ENCODE results near the gene FOXJ1. TPM values are rescaled to one million over a fixed set of nuclear protein-coding genes. Genes with fewer than 3 reads are reported as not detected.

The FOXJ1 gene
- total RNA-seq, 2 donors from 2014 or later: 0.33 to 3.4 TPM

DNA sequence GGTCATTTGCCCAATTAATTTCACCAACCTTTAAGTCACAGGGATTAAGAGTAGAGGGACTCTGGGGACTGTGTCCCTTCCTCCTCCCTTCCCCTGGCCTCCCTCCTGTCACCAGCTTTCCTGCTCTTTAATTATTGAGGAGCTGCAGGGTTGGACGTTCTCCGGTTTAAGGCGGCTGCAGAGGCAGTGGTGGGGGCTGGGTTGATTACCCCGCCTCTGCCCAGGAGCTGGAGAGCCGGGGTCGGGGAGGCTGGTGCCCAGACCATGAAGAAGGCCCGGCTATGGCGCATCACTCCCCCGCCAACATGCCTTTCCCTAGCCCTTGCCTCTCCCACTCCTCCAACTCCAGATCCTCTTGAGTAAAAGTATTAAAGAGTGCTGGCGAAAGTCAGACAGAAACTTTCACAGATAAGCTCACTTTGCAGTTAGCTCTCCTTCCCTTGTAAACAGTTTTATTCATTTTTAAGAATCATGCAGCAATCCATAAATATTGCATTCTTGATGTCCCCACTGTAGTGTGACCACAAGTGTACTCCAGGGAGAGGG lies 1.1 kb upstream of the FOXJ1 start:
- Histone ChIP-seq H3K27me3 (peaks cover 0 to 22% of the 10 kb centered on the region in 2 donors), H3K4me1 (peaks cover 43% of the 10 kb centered on the region), H3K4me3 (no peak overlapping the region), H3K27ac (no peak overlapping the region), H3K36me3 (replicated peaks in 1 of 2; ENCODE audit: insufficient read depth in 1 of 2, low read depth in 2 of 2) (no peaks in the 10 kb centered on the region), H3K9me3 (no peaks in the 10 kb centered on the region)
- intact Hi-C loops (cut with DNase I): no loop called here
- WGBS, 2 donors: 75 to 98% methylated on average over 7 to 10 of the region's 10 CpGs
- DNase-seq: no peak
- no peak for TF ChIP-seq POLR2A (IDR thresholded peaks at IDR 0.05)
- TF ChIP-seq, protein P1, sequence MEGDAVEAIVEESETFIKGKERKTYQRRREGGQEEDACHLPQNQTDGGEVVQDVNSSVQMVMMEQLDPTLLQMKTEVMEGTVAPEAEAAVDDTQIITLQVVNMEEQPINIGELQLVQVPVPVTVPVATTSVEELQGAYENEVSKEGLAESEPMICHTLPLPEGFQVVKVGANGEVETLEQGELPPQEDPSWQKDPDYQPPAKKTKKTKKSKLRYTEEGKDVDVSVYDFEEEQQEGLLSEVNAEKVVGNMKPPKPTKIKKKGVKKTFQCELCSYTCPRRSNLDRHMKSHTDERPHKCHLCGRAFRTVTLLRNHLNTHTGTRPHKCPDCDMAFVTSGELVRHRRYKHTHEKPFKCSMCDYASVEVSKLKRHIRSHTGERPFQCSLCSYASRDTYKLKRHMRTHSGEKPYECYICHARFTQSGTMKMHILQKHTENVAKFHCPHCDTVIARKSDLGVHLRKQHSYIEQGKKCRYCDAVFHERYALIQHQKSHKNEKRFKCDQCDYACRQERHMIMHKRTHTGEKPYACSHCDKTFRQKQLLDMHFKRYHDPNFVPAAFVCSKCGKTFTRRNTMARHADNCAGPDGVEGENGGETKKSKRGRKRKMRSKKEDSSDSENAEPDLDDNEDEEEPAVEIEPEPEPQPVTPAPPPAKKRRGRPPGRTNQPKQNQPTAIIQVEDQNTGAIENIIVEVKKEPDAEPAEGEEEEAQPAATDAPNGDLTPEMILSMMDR (IDR thresholded peaks at IDR 0.05): no peak
- no peak for ATAC-seq

DNA sequence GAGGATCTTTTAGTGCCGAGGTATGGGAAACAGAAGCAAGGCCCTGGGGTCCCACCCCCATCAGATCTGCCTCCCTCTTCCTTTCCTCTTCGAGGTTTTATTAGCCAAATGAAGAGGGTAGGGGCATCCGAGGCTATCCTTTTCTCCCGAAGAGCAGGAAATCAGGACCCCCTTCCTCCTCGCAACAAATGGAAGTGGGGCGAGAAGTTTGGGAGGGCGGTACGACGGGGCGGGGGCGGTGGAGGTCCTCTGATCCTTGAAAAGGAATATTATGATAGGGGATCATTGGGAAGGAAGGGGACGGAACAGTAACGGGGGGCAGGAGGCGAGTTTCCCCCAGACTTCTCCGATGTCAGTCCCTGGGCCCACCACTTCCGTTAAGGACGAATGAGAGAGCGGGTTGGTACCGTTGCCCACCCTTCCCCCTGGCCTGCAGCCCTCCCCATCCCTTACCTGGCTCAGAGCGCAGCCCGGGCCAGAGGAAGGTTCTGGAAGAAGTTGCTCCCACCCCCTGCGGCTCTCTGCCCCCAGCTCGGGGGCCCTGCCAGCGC lies 309 bp downstream of the FOXJ1 start:
- no peak overlapping the region for H3K27ac ChIP-seq
- H3K4me3 ChIP-seq: no peak overlapping the region
- peaks cover 44% of the 10 kb centered on the region for H3K4me1 ChIP-seq
- WGBS, 2 donors: 9 to 24% methylated on average over 17 to 24 of the region's 24 CpGs
- H3K36me3 ChIP-seq (replicated peaks in 1 of 2; ENCODE audit: insufficient read depth in 1 of 2, low read depth in 2 of 2): no peaks in the 10 kb centered on the region
- DNase-seq: no peak
- no peak for ATAC-seq
- TF ChIP-seq POLR2A (IDR thresholded peaks at IDR 0.05): no peak
- TF ChIP-seq, protein P1 (IDR thresholded peaks at IDR 0.05): no peak
- no peaks in the 10 kb centered on the region for H3K9me3 ChIP-seq
- H3K27me3 ChIP-seq: peaks cover 0 to 22% of the 10 kb centered on the region in 2 donors
- intact Hi-C loops (cut with DNase I): no loop called here

DNA sequence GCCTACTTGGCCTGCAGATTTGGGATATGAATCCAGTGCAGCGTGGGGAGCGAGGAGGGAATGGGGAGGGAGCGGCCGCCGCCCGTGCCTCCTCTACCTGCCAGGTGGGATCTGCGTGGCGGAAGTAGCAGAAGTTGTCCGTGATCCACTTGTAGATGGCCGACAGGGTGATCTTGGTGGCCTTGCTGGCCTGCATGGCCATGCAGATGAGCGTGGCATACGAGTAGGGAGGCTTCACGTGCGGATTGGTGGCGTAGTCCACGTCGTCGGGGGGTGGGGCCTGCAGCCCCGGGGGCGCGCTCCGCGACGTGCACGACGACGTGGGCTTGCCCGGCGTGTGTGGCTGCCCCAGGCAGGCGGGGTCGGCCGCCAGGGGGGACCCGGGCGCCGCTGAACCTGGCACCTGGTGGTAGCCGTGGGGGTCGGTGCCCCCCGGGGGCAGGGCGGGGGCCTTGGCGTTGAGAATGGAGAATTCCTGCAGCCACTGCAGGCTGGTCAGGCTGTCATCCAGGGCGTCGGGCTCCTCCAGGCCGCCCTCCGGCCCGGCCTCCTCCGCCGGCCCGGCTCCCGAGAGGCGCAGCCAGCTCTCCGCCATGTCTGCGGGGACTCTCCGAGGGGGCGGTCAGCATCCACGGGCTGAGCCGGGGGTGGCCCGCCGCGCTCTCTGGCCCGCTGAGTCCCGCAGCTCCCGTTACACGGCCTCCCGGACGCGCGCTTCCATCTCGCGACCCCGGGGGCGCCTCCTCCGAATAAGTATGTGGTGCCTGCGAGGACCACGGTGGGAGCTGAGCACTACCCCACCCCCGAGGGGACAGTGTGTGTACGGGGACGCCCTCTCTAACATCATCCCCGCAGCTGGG lies 1.0 kb downstream of the FOXJ1 start:
- H3K4me3 ChIP-seq: no peak overlapping the region
- intact Hi-C loops (cut with DNase I): no loop called here
- DNase-seq (peak in 2 of 4 donors; percentile 39 to 44), ATAC-seq (no peak)
- WGBS, 2 donors: 27 to 47% methylated on average over 24 to 77 of the region's 78 CpGs
- no peaks in the 10 kb centered on the region for H3K9me3 ChIP-seq
- peaks cover 44% of the 10 kb centered on the region for H3K4me1 ChIP-seq
- H3K36me3 ChIP-seq (replicated peaks in 1 of 2; ENCODE audit: insufficient read depth in 1 of 2, low read depth in 2 of 2): no peaks in the 10 kb centered on the region
- peaks cover 0 to 22% of the 10 kb centered on the region in 2 donors for H3K27me3 ChIP-seq
- peak overlapping the region in 2 of 4 donors; percentile 70 to 77 for H3K27ac ChIP-seq
- peak in 1 of 3 donors; percentile 24 for TF ChIP-seq POLR2A (IDR thresholded peaks at IDR 0.05)
- TF ChIP-seq, protein P1 (IDR thresholded peaks at IDR 0.05): no peak

DNA sequence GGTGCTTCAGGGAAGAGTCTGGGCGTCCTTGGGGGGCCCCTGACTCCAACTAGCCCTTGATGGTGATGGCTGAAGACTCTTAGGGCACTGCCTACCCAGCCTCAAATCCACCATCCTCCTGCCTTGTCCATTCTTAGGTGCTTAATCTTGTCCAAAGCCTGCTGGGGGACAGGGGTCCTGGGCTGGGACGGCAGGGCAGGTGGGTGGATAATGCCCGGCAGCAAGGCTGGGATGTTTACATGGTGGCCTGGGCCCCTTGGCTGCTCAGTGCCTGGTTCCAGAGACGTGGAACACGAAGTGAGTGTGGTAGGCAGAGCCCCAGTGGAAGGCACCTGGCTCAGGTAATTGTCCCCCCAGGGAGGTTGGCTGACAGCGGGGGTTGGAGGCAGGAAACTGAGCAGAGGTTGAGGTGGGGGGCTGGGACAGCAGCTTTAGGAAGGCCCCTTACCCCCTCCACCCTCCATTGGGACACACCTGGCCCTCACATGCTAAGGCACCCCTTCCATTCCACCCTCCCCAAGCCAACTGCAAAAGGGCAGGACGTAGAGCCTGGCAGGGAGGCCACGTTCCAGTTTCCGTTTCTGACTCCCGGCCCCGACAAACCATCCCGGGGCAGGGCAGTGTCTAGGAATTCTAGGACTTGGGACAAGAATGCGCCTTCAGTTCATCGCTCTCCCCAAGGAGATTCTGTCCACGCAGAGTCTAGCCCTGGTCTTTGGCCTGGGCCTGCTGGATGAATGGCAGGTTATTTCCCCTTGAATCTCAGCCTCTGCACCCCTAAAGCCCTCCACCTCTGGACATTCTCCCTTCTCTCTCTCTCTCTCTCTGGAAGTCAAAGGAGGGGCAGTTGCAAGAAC lies 1.9 kb downstream of the FOXJ1 start:
- TF ChIP-seq, protein P1 (IDR thresholded peaks at IDR 0.05): no peak
- TF ChIP-seq POLR2A (IDR thresholded peaks at IDR 0.05): no peak
- no peaks in the 10 kb centered on the region for H3K36me3 ChIP-seq (replicated peaks in 1 of 2; ENCODE audit: insufficient read depth in 1 of 2, low read depth in 2 of 2)
- H3K4me3 ChIP-seq: no peak overlapping the region
- intact Hi-C loops (cut with DNase I): no loop called here
- ATAC-seq (no peak), DNase-seq (no peak)
- H3K27me3 ChIP-seq: peaks cover 0 to 22% of the 10 kb centered on the region in 2 donors
- WGBS, 2 donors: 64 to 68% methylated on average over 12 to 15 of the region's 15 CpGs
- peak overlapping the region in 3 of 4 donors; percentile 59 to 77 (median 70) for H3K27ac ChIP-seq
- peaks cover 44% of the 10 kb centered on the region for H3K4me1 ChIP-seq
- no peaks in the 10 kb centered on the region for H3K9me3 ChIP-seq

Measured in body of pancreas (tissue), 4 donors.